KMS-11 (cell line): ENCODE results near the gene MAGEA1.

Experiments
- H2AFZ ChIP-seq: fragments of 200-600 bp; sonication (generic); 2 replicates; pipeline ENCODE4 v1.6.1; 2016; ENCODE audit warnings: antibody characterized with exemption, mixed run types, low read depth
- H3K27ac ChIP-seq: fragments of 200-600 bp; sonication (generic); 2 replicates; pipeline ENCODE4 v1.6.1; 2016; ENCODE audit warnings: mild to moderate bottlenecking, mixed run types
- H3K27me3 ChIP-seq: fragments of 200-600 bp; sonication (generic); 2 replicates; pipeline ENCODE4 v1.6.1; 2017; ENCODE audit warnings: mild to moderate bottlenecking, low read depth, mixed run types, moderate library complexity; ENCODE audit not compliant: insufficient read depth
- H3K36me3 ChIP-seq: fragments of 200-600 bp; sonication (generic); 2 replicates; pipeline ENCODE4 v1.6.1; 2017; ENCODE audit warnings: mild to moderate bottlenecking, mixed run types; ENCODE audit not compliant: insufficient read depth
- H3K4me1 ChIP-seq: fragments of 200-600 bp; sonication (generic); 2 replicates; pipeline ENCODE4 v1.6.1; 2016; ENCODE audit warnings: mild to moderate bottlenecking, low read depth, mixed run types; ENCODE audit not compliant: poor library complexity, severe bottlenecking
- H3K4me2 ChIP-seq: fragments of 200-600 bp; sonication (generic); 2 replicates; pipeline ENCODE4 v1.7.0; 2016; ENCODE audit warnings: mild to moderate bottlenecking, mixed run types
- H3K4me3 ChIP-seq: fragments of 200-600 bp; sonication (generic); IDR thresholded peaks from 2 replicates; pipeline ENCODE4 v1.6.1; 2017; ENCODE audit warnings: low read depth, low read length, mixed read lengths; ENCODE audit not compliant: insufficient read depth
- H3K79me2 ChIP-seq: fragments of 200-600 bp; sonication (generic); 2 replicates; pipeline ENCODE4 v1.6.1; 2016; ENCODE audit warnings: low read depth, mixed run types; ENCODE audit not compliant: insufficient read depth
- H3K9ac ChIP-seq: fragments of 200-600 bp; sonication (generic); 2 replicates; pipeline ENCODE4 v1.6.1; 2016; ENCODE audit warnings: mild to moderate bottlenecking, mixed run types
- H4K20me1 ChIP-seq: fragments of 200-600 bp; sonication (generic); 2 replicates; pipeline ENCODE4 v1.6.1; 2016; ENCODE audit warnings: mild to moderate bottlenecking, mixed run types; ENCODE audit not compliant: insufficient read depth
- TF ChIP-seq, protein P1 (sequence below): fragments of 200-600 bp; sonication (generic); conservative IDR thresholded peaks from 2 replicates; pipeline ENCODE4 v1.6.1; 2017; ENCODE audit warnings: low read depth, mild to moderate bottlenecking, antibody characterized with exemption, low read length, moderate library complexity, mixed read lengths

MAGEA1 gene

DNA sequence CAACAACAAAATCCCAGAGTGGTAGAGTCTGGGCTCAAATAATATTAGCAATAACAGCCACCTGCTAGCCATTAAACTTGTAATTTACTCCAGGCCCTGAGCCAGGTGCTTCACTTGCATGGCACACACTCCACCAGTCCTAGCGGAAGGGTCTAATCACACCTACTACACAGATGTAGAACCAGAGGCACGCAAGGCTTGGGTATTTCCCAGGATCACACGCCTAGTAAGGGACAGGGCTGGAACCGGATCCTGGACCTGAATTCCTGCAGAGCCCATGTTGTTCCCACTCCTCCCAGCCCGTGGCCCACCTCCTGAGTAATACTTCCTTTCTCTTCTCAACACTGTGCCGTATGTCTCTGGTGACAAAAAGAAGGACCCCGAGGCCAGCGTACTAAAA lies 5.7 kb downstream of the MAGEA1 start:
- no peaks in the 10 kb centered on the region for H3K27me3 ChIP-seq
- no peaks in the 10 kb centered on the region for H3K36me3 ChIP-seq
- H3K9ac ChIP-seq = no peak overlapping the region
- H3K79me2 ChIP-seq = no peaks in the 10 kb centered on the region
- no peaks in the 10 kb centered on the region for H4K20me1 ChIP-seq
- TF ChIP-seq, protein P1, sequence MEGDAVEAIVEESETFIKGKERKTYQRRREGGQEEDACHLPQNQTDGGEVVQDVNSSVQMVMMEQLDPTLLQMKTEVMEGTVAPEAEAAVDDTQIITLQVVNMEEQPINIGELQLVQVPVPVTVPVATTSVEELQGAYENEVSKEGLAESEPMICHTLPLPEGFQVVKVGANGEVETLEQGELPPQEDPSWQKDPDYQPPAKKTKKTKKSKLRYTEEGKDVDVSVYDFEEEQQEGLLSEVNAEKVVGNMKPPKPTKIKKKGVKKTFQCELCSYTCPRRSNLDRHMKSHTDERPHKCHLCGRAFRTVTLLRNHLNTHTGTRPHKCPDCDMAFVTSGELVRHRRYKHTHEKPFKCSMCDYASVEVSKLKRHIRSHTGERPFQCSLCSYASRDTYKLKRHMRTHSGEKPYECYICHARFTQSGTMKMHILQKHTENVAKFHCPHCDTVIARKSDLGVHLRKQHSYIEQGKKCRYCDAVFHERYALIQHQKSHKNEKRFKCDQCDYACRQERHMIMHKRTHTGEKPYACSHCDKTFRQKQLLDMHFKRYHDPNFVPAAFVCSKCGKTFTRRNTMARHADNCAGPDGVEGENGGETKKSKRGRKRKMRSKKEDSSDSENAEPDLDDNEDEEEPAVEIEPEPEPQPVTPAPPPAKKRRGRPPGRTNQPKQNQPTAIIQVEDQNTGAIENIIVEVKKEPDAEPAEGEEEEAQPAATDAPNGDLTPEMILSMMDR = no peak
- H3K4me1 ChIP-seq = no peaks in the 10 kb centered on the region
- H2AFZ ChIP-seq = no peak overlapping the region
- no peak overlapping the region for H3K4me2 ChIP-seq
- no peak overlapping the region for H3K4me3 ChIP-seq
- no peak overlapping the region for H3K27ac ChIP-seq

DNA sequence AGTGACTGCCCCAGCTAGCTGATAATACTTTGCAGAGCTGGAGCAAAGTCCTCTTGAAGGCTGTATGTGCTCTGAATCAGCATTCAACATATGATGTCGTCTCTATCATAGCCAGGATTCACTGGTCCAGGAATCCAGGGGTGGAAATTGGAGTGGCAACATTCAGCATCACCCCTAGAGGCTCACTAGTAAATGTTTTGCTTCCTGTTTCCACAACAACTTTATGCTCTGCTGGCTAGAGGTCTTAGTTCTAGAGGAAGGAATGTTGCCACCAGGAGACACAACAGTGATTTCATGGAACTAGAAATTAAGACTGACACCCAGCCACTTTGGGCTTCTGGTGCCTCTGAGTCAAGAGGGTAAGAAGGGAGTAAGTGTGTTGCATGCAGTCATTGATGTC lies 11.3 kb downstream of the MAGEA1 start:
- no peaks in the 10 kb centered on the region for H4K20me1 ChIP-seq
- no peak overlapping the region for H3K27ac ChIP-seq
- H3K79me2 ChIP-seq = no peaks in the 10 kb centered on the region
- H3K27me3 ChIP-seq = no peaks in the 10 kb centered on the region
- no peak overlapping the region for H3K9ac ChIP-seq
- H3K36me3 ChIP-seq = no peaks in the 10 kb centered on the region
- H3K4me2 ChIP-seq = no peak overlapping the region
- TF ChIP-seq, protein P1 = no peak
- no peak overlapping the region for H3K4me3 ChIP-seq
- no peak overlapping the region for H2AFZ ChIP-seq
- no peaks in the 10 kb centered on the region for H3K4me1 ChIP-seq

DNA sequence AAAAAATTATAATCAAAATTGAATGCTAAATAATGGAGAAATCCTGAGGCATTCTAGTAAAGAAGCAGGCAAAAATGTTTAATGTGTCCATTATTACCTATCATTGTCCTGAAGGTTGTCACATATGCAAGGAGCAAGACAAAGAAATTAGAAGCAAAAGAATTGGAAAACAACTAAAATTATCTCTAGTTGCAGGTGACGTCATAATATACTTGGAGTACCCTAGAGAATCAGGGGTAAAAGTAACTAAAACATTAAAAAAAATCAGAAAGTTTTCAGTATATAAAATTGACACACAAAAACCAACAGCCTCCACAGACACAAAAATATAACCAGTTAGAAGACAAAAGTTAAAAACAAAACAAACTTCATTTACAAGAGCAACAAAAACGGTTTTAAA lies 21.4 kb downstream of the MAGEA1 start:
- Histone ChIP-seq H3K4me3 (no peak overlapping the region), H3K27me3 (no peaks in the 10 kb centered on the region), H4K20me1 (no peaks in the 10 kb centered on the region), H3K36me3 (no peaks in the 10 kb centered on the region), H2AFZ (no peak overlapping the region), H3K4me2 (no peak overlapping the region), H3K27ac (no peak overlapping the region), H3K79me2 (no peaks in the 10 kb centered on the region), H3K9ac (no peak overlapping the region), H3K4me1 (no peaks in the 10 kb centered on the region)
- TF ChIP-seq, protein P1 = no peak

DNA sequence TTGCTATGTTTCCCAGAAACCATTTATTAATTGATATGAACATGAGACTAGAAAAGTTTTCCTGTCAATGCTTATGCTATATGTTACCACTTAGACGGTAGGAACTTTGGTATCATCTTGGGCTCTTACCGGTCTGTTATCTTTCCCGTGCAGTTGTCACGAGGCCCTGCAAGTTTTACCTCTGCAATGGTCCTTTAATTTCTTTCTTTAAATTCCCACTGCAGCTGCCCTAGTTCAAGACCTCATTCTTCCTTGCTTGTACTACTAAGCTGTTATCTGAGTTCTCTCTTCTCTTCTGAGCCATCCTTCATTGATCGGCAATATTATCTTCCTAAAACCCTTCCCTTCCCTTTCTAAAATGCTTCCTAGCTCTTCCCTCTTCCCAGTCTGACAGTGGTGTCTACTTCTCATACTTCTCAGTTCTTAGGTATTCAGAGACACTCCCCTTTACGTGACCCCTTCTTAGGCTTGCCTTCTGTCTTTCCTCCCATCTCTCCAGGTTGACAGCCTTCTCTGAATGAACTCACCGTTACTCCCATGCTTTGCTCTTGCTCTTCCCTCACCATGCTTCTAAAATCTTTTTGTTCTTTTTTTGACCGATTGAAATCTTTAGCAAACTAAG lies 27.5 kb downstream of the MAGEA1 start:
- Histone ChIP-seq H3K9ac (no peak overlapping the region), H4K20me1 (no peaks in the 10 kb centered on the region), H3K36me3 (no peaks in the 10 kb centered on the region), H3K27me3 (no peaks in the 10 kb centered on the region), H3K4me1 (no peaks in the 10 kb centered on the region), H3K79me2 (no peaks in the 10 kb centered on the region), H3K4me3 (no peak overlapping the region), H3K4me2 (no peak overlapping the region), H3K27ac (no peak overlapping the region), H2AFZ (no peak overlapping the region)
- TF ChIP-seq, protein P1 = no peak
